Adipocyte (in vitro differentiated cells): ENCODE measurements around the gene CD109.
A peak's percentile ranks its signal among the peaks of the same experiment; 100 is the strongest.
"Not testable (repeated sequence)": the region's sequence is repeated elsewhere in the genome, so short reads cannot be mapped to it uniquely, and the experiment has no call there.

Experiments used
- DNase-seq: peaks from one replicate; pipeline ENCODE4 v3.0.0-alpha.2; 2015; ENCODE audit warnings: low read depth
- H3K27me3 ChIP-seq: replicated peaks from 2 replicates; pipeline ENCODE4 v1.7.0; 2013; ENCODE audit warnings: mild to moderate bottlenecking, low read length, moderate library complexity; ENCODE audit not compliant: control insufficient read depth, insufficient read depth
- H3K36me3 ChIP-seq: 2 replicates; pipeline ENCODE4 v1.7.0; 2013; ENCODE audit warnings: low read length, mild to moderate bottlenecking, moderate library complexity; ENCODE audit not compliant: control insufficient read depth, insufficient read depth, severe bottlenecking
- H3K4me1 ChIP-seq: 2 replicates; pipeline ENCODE4 v1.7.0; 2013; ENCODE audit warnings: mild to moderate bottlenecking, low read length, moderate library complexity; ENCODE audit not compliant: control insufficient read depth, insufficient read depth
- H3K4me3 ChIP-seq: 2 replicates; pipeline ENCODE4 v1.7.0; 2013; ENCODE audit warnings: mild to moderate bottlenecking, low read length, moderate library complexity
- H3K9ac ChIP-seq: 2 replicates; pipeline ENCODE4 v1.7.0; 2013; ENCODE audit warnings: mild to moderate bottlenecking, low read length, moderate library complexity
- H3K9me3 ChIP-seq: 2 replicates; pipeline ENCODE4 v1.7.0; 2013; ENCODE audit warnings: mild to moderate bottlenecking, low read length, moderate library complexity; ENCODE audit not compliant: control insufficient read depth

The CD109 gene

GRCh38 chr6:73826571-73826970 lies 130.6 kb downstream of the CD109 start:
- Histone ChIP-seq H3K36me3 (peaks cover 14% of the 10 kb centered on the region), H3K9me3 (no peaks in the 10 kb centered on the region), H3K4me3 (no peak overlapping the region), H3K9ac (no peak overlapping the region), H3K4me1 (peaks cover 6% of the 10 kb centered on the region), H3K27me3 (no peaks in the 10 kb centered on the region)
- DNase-seq: no peak

GRCh38 chr6:73830119-73830518 lies 134.1 kb downstream of the CD109 start:
- no peaks in the 10 kb centered on the region for H3K27me3 ChIP-seq
- H3K36me3 ChIP-seq: no peaks in the 10 kb centered on the region
- no peak overlapping the region for H3K9ac ChIP-seq
- no peak overlapping the region for H3K4me3 ChIP-seq
- H3K9me3 ChIP-seq: no peaks in the 10 kb centered on the region
- peaks cover 18% of the 10 kb centered on the region for H3K4me1 ChIP-seq
- DNase-seq: no peak

GRCh38 chr6:73832313-73832712 lies 136.3 kb downstream of the CD109 start:
- no peak overlapping the region for H3K9ac ChIP-seq
- no peak for DNase-seq
- peak overlapping the region; percentile 34 for H3K4me3 ChIP-seq
- peaks cover 18% of the 10 kb centered on the region for H3K4me1 ChIP-seq
- H3K36me3 ChIP-seq: no peaks in the 10 kb centered on the region
- no peaks in the 10 kb centered on the region for H3K9me3 ChIP-seq
- no peaks in the 10 kb centered on the region for H3K27me3 ChIP-seq

GRCh38 chr6:73844696-73845095 lies 148.7 kb downstream of the CD109 start:
- H3K9me3 ChIP-seq, H3K4me3 ChIP-seq, H3K4me1 ChIP-seq, H3K27me3 ChIP-seq, H3K36me3 ChIP-seq, DNase-seq, H3K9ac ChIP-seq: not testable (repeated sequence)

- H3K27me3 ChIP-seq, H3K36me3 ChIP-seq, H3K9ac ChIP-seq, DNase-seq, H3K9me3 ChIP-seq, H3K4me3 ChIP-seq: not testable (repeated sequence)
- peaks cover 10% of the 10 kb centered on the region for H3K4me1 ChIP-seq
Measured at GRCh38 chr6:73851048-73851447, 155.0 kb downstream of the CD109 start.

- Histone ChIP-seq H3K36me3 (no peaks in the 10 kb centered on the region), H3K9me3 (no peaks in the 10 kb centered on the region), H3K4me3 (peak overlapping the region; percentile 79), H3K27me3 (no peaks in the 10 kb centered on the region), H3K9ac (peak overlapping the region; percentile 79), H3K4me1 (peaks cover 10% of the 10 kb centered on the region)
- peak; percentile 94 for DNase-seq
Measured at GRCh38 chr6:73854998-73855718, 159.2 kb downstream of the CD109 start.

- Histone ChIP-seq H3K4me1 (peaks cover 10% of the 10 kb centered on the region), H3K27me3 (no peaks in the 10 kb centered on the region), H3K9ac (no peak overlapping the region), H3K4me3 (no peak overlapping the region), H3K9me3 (no peaks in the 10 kb centered on the region), H3K36me3 (no peaks in the 10 kb centered on the region)
- DNase-seq: no peak
Measured at GRCh38 chr6:73857341-73857890, 161.4 kb downstream of the CD109 start.

GRCh38 chr6:73858376-73858775 lies 162.4 kb downstream of the CD109 start:
- no peaks in the 10 kb centered on the region for H3K27me3 ChIP-seq

GRCh38 chr6:73860303-73860702 lies 164.3 kb downstream of the CD109 start:
- Histone ChIP-seq H3K9ac (no peak overlapping the region), H3K36me3 (no peaks in the 10 kb centered on the region), H3K4me1 (peaks cover 7% of the 10 kb centered on the region), H3K27me3 (no peaks in the 10 kb centered on the region), H3K9me3 (no peaks in the 10 kb centered on the region), H3K4me3 (no peak overlapping the region)
- no peak for DNase-seq

More at GRCh38 chr6:73858376-73858775, 162.4 kb downstream of the CD109 start:
- DNase-seq: peak; percentile 71
- no peak overlapping the region for H3K4me3 ChIP-seq
- no peak overlapping the region for H3K9ac ChIP-seq
- no peaks in the 10 kb centered on the region for H3K9me3 ChIP-seq
- peaks cover 10% of the 10 kb centered on the region for H3K4me1 ChIP-seq
- no peaks in the 10 kb centered on the region for H3K36me3 ChIP-seq

- H3K9ac ChIP-seq: no peak overlapping the region
- no peaks in the 10 kb centered on the region for H3K27me3 ChIP-seq
- no peaks in the 10 kb centered on the region for H3K9me3 ChIP-seq
- no peaks in the 10 kb centered on the region for H3K36me3 ChIP-seq
- no peaks in the 10 kb centered on the region for H3K4me1 ChIP-seq
- no peak for DNase-seq
- H3K4me3 ChIP-seq: no peak overlapping the region
Measured at GRCh38 chr6:73866305-73866704, 170.3 kb downstream of the CD109 start.

- no peak overlapping the region for H3K4me3 ChIP-seq
- H3K4me1 ChIP-seq: no peaks in the 10 kb centered on the region
- H3K9ac ChIP-seq: no peak overlapping the region
- no peak for DNase-seq
- H3K36me3 ChIP-seq: no peaks in the 10 kb centered on the region
- no peaks in the 10 kb centered on the region for H3K27me3 ChIP-seq
- no peaks in the 10 kb centered on the region for H3K9me3 ChIP-seq
Measured at GRCh38 chr6:73867411-73867810, 171.4 kb downstream of the CD109 start.

- Histone ChIP-seq H3K4me1 (peaks cover 9% of the 10 kb centered on the region), H3K9ac (no peak overlapping the region), H3K4me3 (no peak overlapping the region), H3K27me3 (no peaks in the 10 kb centered on the region), H3K9me3 (no peaks in the 10 kb centered on the region), H3K36me3 (no peaks in the 10 kb centered on the region)
- no peak for DNase-seq
Measured at GRCh38 chr6:73870907-73871306, 174.9 kb downstream of the CD109 start.
